H9 (cell line): ENCODE measurements around the gene B4GALT6. TPM values are rescaled to one million over a fixed set of nuclear protein-coding genes. Genes with fewer than 3 reads are reported as not detected.
A peak's percentile ranks its signal among the peaks of the same experiment; 100 is the strongest.

Source experiments
- DNase-seq: peaks from one replicate; pipeline ENCODE4 v3.0.0-alpha.2; 2017
- H2AFZ ChIP-seq: one replicate; pipeline ENCODE4 v1.6.1; 2013; ENCODE audit warnings: mild to moderate bottlenecking, low read length, control low read depth, moderate library complexity
- H2AK5ac ChIP-seq: 2 replicates; pipeline ENCODE4 v1.6.1; 2013; ENCODE audit warnings: low read length, control low read depth, mixed read lengths; ENCODE audit not compliant: insufficient read length
- H2BK120ac ChIP-seq: one replicate; pipeline ENCODE4 v1.6.1; 2013; ENCODE audit warnings: low read depth, mild to moderate bottlenecking, low read length, control low read depth, inconsistent platforms; ENCODE audit not compliant: poor library complexity, severe bottlenecking
- H2BK12ac ChIP-seq: 2 replicates; pipeline ENCODE4 v1.6.1; 2013; ENCODE audit warnings: low read length, control low read depth, mixed read lengths, low read depth; ENCODE audit not compliant: insufficient read length
- H2BK15ac ChIP-seq: 2 replicates; pipeline ENCODE4 v1.6.1; 2013; ENCODE audit warnings: low read depth, low read length, control low read depth
- H2BK20ac ChIP-seq: one replicate; pipeline ENCODE4 v1.6.1; 2013; ENCODE audit warnings: low read depth, mild to moderate bottlenecking, low read length, control low read depth, inconsistent platforms; ENCODE audit not compliant: poor library complexity, severe bottlenecking
- H2BK5ac ChIP-seq: 2 replicates; pipeline ENCODE4 v1.6.1; 2013; ENCODE audit warnings: low read length, control low read depth, mixed read lengths; ENCODE audit not compliant: insufficient read length
- H3K14ac ChIP-seq: 2 replicates; pipeline ENCODE4 v1.6.1; 2013; ENCODE audit warnings: low read length, control low read depth; ENCODE audit not compliant: insufficient read depth
- H3K18ac ChIP-seq: 2 replicates; pipeline ENCODE4 v1.6.1; 2013; ENCODE audit warnings: low read depth, mild to moderate bottlenecking, mixed read lengths, low read length, control low read depth; ENCODE audit not compliant: insufficient read length
- H3K23ac ChIP-seq: 2 replicates; pipeline ENCODE4 v1.6.1; 2013; ENCODE audit warnings: low read length, control low read depth, mixed read lengths, low read depth; ENCODE audit not compliant: insufficient read length
- H3K23me2 ChIP-seq: 2 replicates; pipeline ENCODE4 v1.6.1; 2013; ENCODE audit warnings: low read depth, mild to moderate bottlenecking, mixed read lengths, low read length, control low read depth; ENCODE audit not compliant: insufficient read length, poor library complexity, severe bottlenecking
- H3K27ac ChIP-seq: 2 replicates; pipeline ENCODE4 v1.5.1; 2013; ENCODE audit warnings: low read length, control low read depth, mixed read lengths, low read depth; ENCODE audit not compliant: insufficient read length
- H3K27me3 ChIP-seq: 2 replicates; pipeline ENCODE4 v1.6.1; 2013; ENCODE audit warnings: low read length, control low read depth, inconsistent platforms; ENCODE audit not compliant: insufficient read depth
- H3K4ac ChIP-seq: 2 replicates; pipeline ENCODE4 v1.6.1; 2013; ENCODE audit warnings: low read depth, mild to moderate bottlenecking, control low read depth, inconsistent platforms, low read length, moderate library complexity
- H3K4me1 ChIP-seq: 2 replicates; pipeline ENCODE4 v1.6.1; 2013; ENCODE audit warnings: low read length, control low read depth, inconsistent platforms; ENCODE audit not compliant: insufficient read depth
- H3K4me2 ChIP-seq: 2 replicates; pipeline ENCODE4 v1.6.1; 2013; ENCODE audit warnings: low read length, control low read depth, mixed read lengths; ENCODE audit not compliant: insufficient read length, insufficient read depth
- H3K56ac ChIP-seq: 2 replicates; pipeline ENCODE4 v1.6.1; 2013; ENCODE audit warnings: low read depth, mild to moderate bottlenecking, mixed read lengths, low read length, control low read depth; ENCODE audit not compliant: insufficient read length
- H3K79me1 ChIP-seq: 2 replicates; pipeline ENCODE4 v1.6.1; 2013; ENCODE audit warnings: low read depth, mild to moderate bottlenecking, moderate library complexity, low read length, control low read depth, inconsistent platforms; ENCODE audit not compliant: insufficient read depth, poor library complexity, severe bottlenecking
- H3K79me2 ChIP-seq: 2 replicates; pipeline ENCODE4 v1.6.1; 2013; ENCODE audit warnings: low read length, control low read depth, inconsistent platforms; ENCODE audit not compliant: insufficient read depth
- H3K9ac ChIP-seq: 2 replicates; pipeline ENCODE4 v1.6.1; 2013; ENCODE audit warnings: low read length, control low read depth, mixed read lengths; ENCODE audit not compliant: insufficient read length; ENCODE audit errors: extremely low read depth
- H3K9me3 ChIP-seq: one replicate; pipeline ENCODE4 v1.6.1; 2013; ENCODE audit warnings: low read depth, low read length, inconsistent platforms; ENCODE audit not compliant: control insufficient read depth
- H3T11ph ChIP-seq: one replicate; pipeline ENCODE4 v1.6.1; 2013; ENCODE audit warnings: mild to moderate bottlenecking, low read length, control low read depth, inconsistent platforms
- H4K20me1 ChIP-seq: one replicate; pipeline ENCODE4 v1.6.1; 2013; ENCODE audit not compliant: control insufficient read depth, insufficient read length, insufficient read depth
- H4K5ac ChIP-seq: 2 replicates; pipeline ENCODE4 v1.6.1; 2013; ENCODE audit warnings: low read depth, mild to moderate bottlenecking, mixed read lengths, low read length, control low read depth; ENCODE audit not compliant: insufficient read length
- H4K8ac ChIP-seq: replicated peaks from 2 replicates; pipeline ENCODE4 v1.6.1; 2013; ENCODE audit warnings: low read length, control low read depth, mixed read lengths, low read depth; ENCODE audit not compliant: insufficient read length
- H4K91ac ChIP-seq: 2 replicates; pipeline ENCODE4 v1.6.1; 2013; ENCODE audit warnings: low read depth, mild to moderate bottlenecking, moderate library complexity, mixed read lengths, low read length, control low read depth; ENCODE audit not compliant: insufficient read length
- H3K27ac Mint-ChIP-seq, 3 experiments: 2 replicates in 2 of 3; 3 replicates in 1 of 3; pipeline ENCODE4 v1.8.0; 2020 to 2021; ENCODE audit warnings: mixed read lengths in 3 of 3, mild to moderate bottlenecking in 1 of 3, moderate library complexity in 1 of 3
- H3K27me3 Mint-ChIP-seq: 2 replicates; pipeline ENCODE4 v1.8.0; 2021; ENCODE audit warnings: low read depth, mild to moderate bottlenecking, moderate library complexity, mixed read lengths
- H3K36me3 Mint-ChIP-seq, 3 experiments: 2 replicates in 2 of 3; 3 replicates in 1 of 3; pipeline ENCODE4 v1.8.0; 2020 to 2021; ENCODE audit warnings: low read depth in 3 of 3, mixed read lengths in 3 of 3; ENCODE audit not compliant: insufficient read depth in 1 of 3
- H3K4me1 Mint-ChIP-seq, 2 experiments: 2 replicates each; pipeline ENCODE4 v1.8.0; 2020; ENCODE audit warnings: mixed read lengths in 2 of 2
- H3K4me3 Mint-ChIP-seq, 2 experiments: 2 replicates in 1 of 2; 3 replicates in 1 of 2; pipeline ENCODE4 v1.8.0; 2020 to 2021; ENCODE audit warnings: mild to moderate bottlenecking in 2 of 2, mixed read lengths in 2 of 2, moderate library complexity in 1 of 2
- H3K9me3 Mint-ChIP-seq, 2 experiments: 2 replicates in 1 of 2; 3 replicates in 1 of 2; pipeline ENCODE4 v1.8.0; 2020; ENCODE audit warnings: mild to moderate bottlenecking in 2 of 2, mixed read lengths in 2 of 2, moderate library complexity in 1 of 2
- WGBS: extraction: QIAGEN DNeasy Blood & Tissue Kit; methylation state at CpG from one replicate; pipeline ENCODE4 v1.1.7; 2013; ENCODE audit warnings: missing lambda C conversion rate, low lambda C conversion rate, mixed read lengths; ENCODE audit not compliant: insufficient read length; ENCODE audit errors: extremely low coverage; 5-methylcytosine and 5-hydroxymethylcytosine counted together
- total RNA-seq: library from RNA; stranded (reverse); gene quantifications from 2 replicates; pipeline ENCODE4 v1.2.1, GENCODE V29; 2021
- TF ChIP-seq, protein P1 (sequence below): fragments of 200-600 bp; sonication (generic); conservative IDR thresholded peaks from 3 replicates; pipeline ENCODE4 v1.8.0; 2021; ENCODE audit warnings: antibody characterized with exemption, mild to moderate bottlenecking

B4GALT6 gene
- total RNA-seq, 1 experiment from 2014 or later: 34.1 TPM

DNA sequence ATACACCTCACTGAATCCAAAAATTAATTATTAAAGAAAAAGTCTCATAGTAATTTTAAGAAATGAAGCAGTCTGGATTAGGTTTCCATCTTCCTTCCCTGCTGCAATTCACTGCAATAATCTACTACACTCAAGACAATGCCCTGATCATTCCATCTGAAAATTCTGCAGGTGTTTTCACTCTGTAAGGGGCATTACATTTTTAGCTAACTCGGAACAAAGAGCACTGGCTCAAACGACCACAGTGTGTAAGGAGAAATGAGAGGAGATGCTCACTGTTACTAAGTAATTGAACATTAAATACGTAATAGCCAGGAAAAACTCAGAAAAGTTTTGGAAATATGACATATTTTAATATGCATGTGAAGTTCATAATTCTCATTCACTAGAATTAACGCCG, 1.3 kb downstream of the B4GALT6 start:
- Histone ChIP-seq H3K27me3 (no peaks in the 10 kb centered on the region), H3K23ac (no peak overlapping the region), H2BK120ac (no peak overlapping the region), H4K8ac (no peak overlapping the region), H3K56ac (no peak overlapping the region), H2BK20ac (no peak overlapping the region), H3K4me2 (peak overlapping the region; percentile 97), H3K18ac (no peak overlapping the region), H3K27ac (no peak overlapping the region), H4K20me1 (no peaks in the 10 kb centered on the region), H2BK15ac (no peak overlapping the region), H3K79me1 (peaks cover 7% of the 10 kb centered on the region), H3K79me2 (peaks cover 37% of the 10 kb centered on the region; the same call in 1 of the 2 replicates), H3T11ph (no peak overlapping the region), H3K14ac (no peak overlapping the region), H3K23me2 (peaks cover 11% of the 10 kb centered on the region), H2BK5ac (no peak overlapping the region), H2AK5ac (no peak overlapping the region), H4K5ac (no peak overlapping the region), H3K4ac (no peak overlapping the region), H2BK12ac (no peak overlapping the region), H4K91ac (no peak overlapping the region), H3K9ac (peak overlapping the region; percentile 91), H3K9me3 (no peaks in the 10 kb centered on the region), H3K4me1 (peaks cover 18% of the 10 kb centered on the region), H2AFZ (no peak overlapping the region)
- peaks cover 0 to 3% (median 0%) of the 10 kb centered on the region in 3 experiments; a peak in 2 of 7 replicates for H3K36me3 Mint-ChIP-seq
- peak overlapping the region; percentile 83 to 99 for H3K4me3 Mint-ChIP-seq
- DNase-seq: no peak
- no peaks in the 10 kb centered on the region for H3K27me3 Mint-ChIP-seq
- H3K9me3 Mint-ChIP-seq: no peaks in the 10 kb centered on the region; a peak in 1 of 5 replicates
- TF ChIP-seq, protein P1, sequence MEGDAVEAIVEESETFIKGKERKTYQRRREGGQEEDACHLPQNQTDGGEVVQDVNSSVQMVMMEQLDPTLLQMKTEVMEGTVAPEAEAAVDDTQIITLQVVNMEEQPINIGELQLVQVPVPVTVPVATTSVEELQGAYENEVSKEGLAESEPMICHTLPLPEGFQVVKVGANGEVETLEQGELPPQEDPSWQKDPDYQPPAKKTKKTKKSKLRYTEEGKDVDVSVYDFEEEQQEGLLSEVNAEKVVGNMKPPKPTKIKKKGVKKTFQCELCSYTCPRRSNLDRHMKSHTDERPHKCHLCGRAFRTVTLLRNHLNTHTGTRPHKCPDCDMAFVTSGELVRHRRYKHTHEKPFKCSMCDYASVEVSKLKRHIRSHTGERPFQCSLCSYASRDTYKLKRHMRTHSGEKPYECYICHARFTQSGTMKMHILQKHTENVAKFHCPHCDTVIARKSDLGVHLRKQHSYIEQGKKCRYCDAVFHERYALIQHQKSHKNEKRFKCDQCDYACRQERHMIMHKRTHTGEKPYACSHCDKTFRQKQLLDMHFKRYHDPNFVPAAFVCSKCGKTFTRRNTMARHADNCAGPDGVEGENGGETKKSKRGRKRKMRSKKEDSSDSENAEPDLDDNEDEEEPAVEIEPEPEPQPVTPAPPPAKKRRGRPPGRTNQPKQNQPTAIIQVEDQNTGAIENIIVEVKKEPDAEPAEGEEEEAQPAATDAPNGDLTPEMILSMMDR: no peak
- peaks cover 58 to 69% of the 10 kb centered on the region in 2 experiments for H3K4me1 Mint-ChIP-seq
- WGBS: no CpG with 5 or more reads among the region's 5 CpGs
- H3K27ac Mint-ChIP-seq: no peak overlapping the region
